Transverse colon (tissue), 4 donors: Measurements from ENCODE around the gene ZNF275. TPM values are rescaled to one million over a fixed set of nuclear protein-coding genes. Genes with fewer than 3 reads are reported as not detected.
"Not testable (repeated sequence)": the region's sequence is repeated elsewhere in the genome, so short reads cannot be mapped to it uniquely, and the experiment has no call there.

Experiments
- DNase-seq: peaks from one replicate; pipeline ENCODE4 v3.0.0-alpha.2; 2019
- H3K27ac ChIP-seq, 4 donors: fragments of 200-600 bp; sonication (generic); 2 replicates each; pipeline ENCODE4 v1.5.1; 2016 to 2018; ENCODE audit warnings: inconsistent platforms in 4 of 4
- H3K27me3 ChIP-seq: fragments of 200-600 bp; sonication (generic); 2 replicates; pipeline ENCODE4 v1.5.1; 2017; ENCODE audit warnings: inconsistent platforms
- H3K36me3 ChIP-seq, 4 donors: fragments of 200-600 bp; sonication (generic); 2 replicates each; pipeline ENCODE4 v1.5.1; 2017 to 2019; ENCODE audit warnings: inconsistent platforms in 4 of 4
- H3K4me1 ChIP-seq, 4 donors: fragments of 200-600 bp; sonication (generic); 2 replicates each; pipeline ENCODE4 v1.5.1; 2017 to 2020; ENCODE audit warnings: inconsistent platforms in 4 of 4
- H3K4me3 ChIP-seq, 4 donors: fragments of 200-600 bp; sonication (generic); 1 replicate in 1 of 4; 2 replicates in 3 of 4; pipeline versions ENCODE4 v1.5.1 to v1.6.1; 2017 to 2019; ENCODE audit warnings: inconsistent platforms in 4 of 4
- H3K9me3 ChIP-seq, 2 donors: fragments of 200-600 bp; sonication (generic); 2 replicates each; pipeline ENCODE4 v1.5.1; 2017 to 2019; ENCODE audit warnings: inconsistent platforms in 2 of 2
- EP300 ChIP-seq: sonication (generic); formaldehyde crosslinking; IDR thresholded peaks from one replicate; pipeline ENCODE4 v1.6.1; 2017; ENCODE audit warnings: antibody characterized with exemption, low read depth
- POLR2A ChIP-seq: fragments of 450-650 bp; IDR thresholded peaks from one replicate; pipeline ENCODE4 v1.6.1; 2016; ENCODE audit warnings: antibody characterized with exemption, mild to moderate bottlenecking, moderate library complexity
- POLR2AphosphoS5 ChIP-seq, 3 donors: sonication (generic); formaldehyde crosslinking; IDR thresholded peaks; one replicate each; pipeline ENCODE4 v1.6.1; 2016; ENCODE audit warnings: antibody characterized with exemption in 3 of 3
- WGBS, 2 donors: methylation state at CpG; one replicate each; pipeline ENCODE4 v1.1.5; 2018; ENCODE audit warnings: low coverage in 1 of 2; 5-methylcytosine and 5-hydroxymethylcytosine counted together
- in situ Hi-C, 4 donors: fragments of 200-750 bp; cut with MboI; loops; one replicate each; pipeline versions ENCODE4 v1.15.0 to v1.15.1; 2017; ENCODE audit warnings: low sequenced_read_pairs in 3 of 4, low pct_ligation_motif_present in 1 of 4, low pct_unique_long_range_greater_than_20kb in 1 of 4
- intact Hi-C: fragments of 100-400 bp; cut with DNase I; formaldehyde crosslinking; loops from one replicate; pipeline ENCODE4 v1.15.1; 2023; ENCODE audit warnings: low total_unique reads
- total RNA-seq, 4 donors: library from RNA; depleted of rRNA; stranded (reverse); fragments of >200 nt; gene quantifications; one replicate each; pipeline ENCODE4 v1.1.0, GENCODE V29; 2016
- TF ChIP-seq, protein P1 (sequence below), 5 experiments: fragments of 200-600 bp in 3 of 5; fragments of 450-650 bp in 2 of 5; sonication (generic) in 3 of 5; IDR thresholded peaks; 1 replicate in 2 of 5; 2 replicates in 3 of 5; pipeline ENCODE4 v1.5.1; 2016 to 2017; ENCODE audit warnings: antibody characterized with exemption in 5 of 5, inconsistent platforms in 3 of 5, mild to moderate bottlenecking in 2 of 5, moderate library complexity in 1 of 5

The ZNF275 gene
- total RNA-seq, result 1 to 10 TPM; 5.6 to 8.8 (median 7.1) TPM

- no peaks in the 10 kb centered on the region for H3K36me3 ChIP-seq
- peak; percentile 31 to 68 (median 66) for TF ChIP-seq POLR2AphosphoS5 (IDR thresholded peaks at IDR 0.05)
- no peak for TF ChIP-seq POLR2A
- TF ChIP-seq EP300, result no peak
- TF ChIP-seq, protein P1, sequence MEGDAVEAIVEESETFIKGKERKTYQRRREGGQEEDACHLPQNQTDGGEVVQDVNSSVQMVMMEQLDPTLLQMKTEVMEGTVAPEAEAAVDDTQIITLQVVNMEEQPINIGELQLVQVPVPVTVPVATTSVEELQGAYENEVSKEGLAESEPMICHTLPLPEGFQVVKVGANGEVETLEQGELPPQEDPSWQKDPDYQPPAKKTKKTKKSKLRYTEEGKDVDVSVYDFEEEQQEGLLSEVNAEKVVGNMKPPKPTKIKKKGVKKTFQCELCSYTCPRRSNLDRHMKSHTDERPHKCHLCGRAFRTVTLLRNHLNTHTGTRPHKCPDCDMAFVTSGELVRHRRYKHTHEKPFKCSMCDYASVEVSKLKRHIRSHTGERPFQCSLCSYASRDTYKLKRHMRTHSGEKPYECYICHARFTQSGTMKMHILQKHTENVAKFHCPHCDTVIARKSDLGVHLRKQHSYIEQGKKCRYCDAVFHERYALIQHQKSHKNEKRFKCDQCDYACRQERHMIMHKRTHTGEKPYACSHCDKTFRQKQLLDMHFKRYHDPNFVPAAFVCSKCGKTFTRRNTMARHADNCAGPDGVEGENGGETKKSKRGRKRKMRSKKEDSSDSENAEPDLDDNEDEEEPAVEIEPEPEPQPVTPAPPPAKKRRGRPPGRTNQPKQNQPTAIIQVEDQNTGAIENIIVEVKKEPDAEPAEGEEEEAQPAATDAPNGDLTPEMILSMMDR (IDR thresholded peaks at IDR 0.05), result no peak
- peaks cover 0 to 9% (median 0%) of the 10 kb centered on the region in 4 donors for H3K4me1 ChIP-seq
- H3K27me3 ChIP-seq, result no peaks in the 10 kb centered on the region
- H3K9me3 ChIP-seq, result no peaks in the 10 kb centered on the region
- H3K27ac ChIP-seq, result peak within 1 kb of the TSS; percentile 71 to 83 (median 74)
- peak; percentile 83 for DNase-seq
- 47% methylated on average over 86 of the region's 86 CpGs; no CpG with 5 or more reads in 1 of the 2 donors for WGBS, 2 donors
- peak within 1 kb of the TSS; percentile 57 to 74 (median 72) for H3K4me3 ChIP-seq
- intact Hi-C loops, result no loop called here
- in situ Hi-C loops, result no loop called here
These were observed at the start of gene ZNF275 for GRCh38 chrX:153333821-153334653. Gene ZNF275 (plus strand): TSS chrX:153334153. CDS start chrX:153336680, 2,527 bp downstream.

GRCh38 chrX:153285678-153286077, 48.3 kb upstream of the ZNF275 start:
- H3K36me3 ChIP-seq, DNase-seq, H3K9me3 ChIP-seq, H3K4me1 ChIP-seq, H3K27ac ChIP-seq, intact Hi-C loops, in situ Hi-C loops, H3K4me3 ChIP-seq, H3K27me3 ChIP-seq: not testable (repeated sequence)
- WGBS, 2 donors, result no CpG with 5 or more reads among the region's 8 CpGs

DNA sequence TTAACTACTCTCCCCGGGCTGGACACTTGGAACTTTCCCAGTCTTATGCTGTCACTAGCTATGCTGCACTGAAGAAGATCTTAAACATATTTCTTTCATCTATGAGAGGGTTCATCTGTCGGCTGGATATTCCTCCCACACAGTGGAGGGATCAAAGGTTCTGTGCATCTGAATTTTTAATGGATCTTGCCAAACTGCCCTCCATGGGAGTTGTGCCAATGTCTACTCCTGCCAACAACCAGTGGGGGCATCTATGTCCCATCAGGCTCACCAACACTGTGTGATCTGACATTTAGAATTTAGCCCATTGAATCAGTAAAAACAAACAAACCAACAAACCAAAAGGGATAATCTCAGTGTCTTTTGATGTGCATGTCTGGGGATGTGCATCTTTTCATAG, 45.1 kb upstream of the ZNF275 start:
- DNase-seq, intact Hi-C loops, H3K36me3 ChIP-seq, in situ Hi-C loops, H3K27ac ChIP-seq, H3K4me3 ChIP-seq, H3K27me3 ChIP-seq, H3K9me3 ChIP-seq, H3K4me1 ChIP-seq: not testable (repeated sequence)
- WGBS, 2 donors, result no CpG with 5 or more reads among the region's 2 CpGs

GRCh38 chrX:153293485-153294071, 40.4 kb upstream of the ZNF275 start:
- H3K9me3 ChIP-seq, H3K36me3 ChIP-seq, H3K4me3 ChIP-seq, DNase-seq, H3K27me3 ChIP-seq, in situ Hi-C loops, H3K4me1 ChIP-seq, intact Hi-C loops, H3K27ac ChIP-seq: not testable (repeated sequence)
- 61 to 83% methylated on average over 1 to 3 of the region's 8 CpGs for WGBS, 2 donors

- 21 to 60% methylated on average over 1 of the region's 1 CpG for WGBS, 2 donors
- H3K4me1 ChIP-seq, result no peaks in the 10 kb centered on the region
- H3K27me3 ChIP-seq, result no peaks in the 10 kb centered on the region
- in situ Hi-C loops, result no loop called here
- intact Hi-C loops, result no loop called here
- no peak for DNase-seq
- H3K9me3 ChIP-seq, result no peaks in the 10 kb centered on the region
- H3K36me3 ChIP-seq, result no peaks in the 10 kb centered on the region
- no peak for TF ChIP-seq POLR2A
- TF ChIP-seq EP300, result no peak
- TF ChIP-seq, protein P1 (IDR thresholded peaks at IDR 0.05), result no peak
- no peak for TF ChIP-seq POLR2AphosphoS5 (IDR thresholded peaks at IDR 0.05)
- H3K4me3 ChIP-seq, result no peak overlapping the region
- no peak overlapping the region for H3K27ac ChIP-seq
These were observed 36.6 kb upstream of the ZNF275 start for GRCh38 chrX:153297376-153297775.
